ENCODE data around the gene SCFD2.

Gene SCFD2

DNA sequence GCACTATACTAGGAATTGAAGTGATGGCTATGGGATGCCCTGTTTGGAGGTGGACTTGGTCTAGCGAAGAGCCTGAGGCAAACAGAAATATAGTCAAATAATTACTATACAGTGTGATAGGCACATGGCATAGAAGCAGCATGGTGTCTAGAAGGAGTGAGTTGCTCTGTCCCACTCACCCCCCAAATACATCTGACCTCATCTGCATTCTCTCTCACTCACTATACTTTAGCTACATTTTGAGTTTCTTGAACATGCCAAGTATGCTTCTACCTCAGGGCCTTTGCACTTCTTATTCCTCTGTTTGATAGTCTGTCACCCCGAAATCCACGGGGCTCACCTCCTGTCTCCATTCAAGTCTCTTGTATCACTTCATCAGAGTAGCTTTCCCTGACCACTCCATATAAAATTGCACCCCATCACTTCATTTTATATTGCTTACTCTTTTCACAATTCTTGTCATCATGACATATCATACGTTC lies 9.0 kb upstream of the SCFD2 start:
- TF ChIP-seq, protein P1, sequence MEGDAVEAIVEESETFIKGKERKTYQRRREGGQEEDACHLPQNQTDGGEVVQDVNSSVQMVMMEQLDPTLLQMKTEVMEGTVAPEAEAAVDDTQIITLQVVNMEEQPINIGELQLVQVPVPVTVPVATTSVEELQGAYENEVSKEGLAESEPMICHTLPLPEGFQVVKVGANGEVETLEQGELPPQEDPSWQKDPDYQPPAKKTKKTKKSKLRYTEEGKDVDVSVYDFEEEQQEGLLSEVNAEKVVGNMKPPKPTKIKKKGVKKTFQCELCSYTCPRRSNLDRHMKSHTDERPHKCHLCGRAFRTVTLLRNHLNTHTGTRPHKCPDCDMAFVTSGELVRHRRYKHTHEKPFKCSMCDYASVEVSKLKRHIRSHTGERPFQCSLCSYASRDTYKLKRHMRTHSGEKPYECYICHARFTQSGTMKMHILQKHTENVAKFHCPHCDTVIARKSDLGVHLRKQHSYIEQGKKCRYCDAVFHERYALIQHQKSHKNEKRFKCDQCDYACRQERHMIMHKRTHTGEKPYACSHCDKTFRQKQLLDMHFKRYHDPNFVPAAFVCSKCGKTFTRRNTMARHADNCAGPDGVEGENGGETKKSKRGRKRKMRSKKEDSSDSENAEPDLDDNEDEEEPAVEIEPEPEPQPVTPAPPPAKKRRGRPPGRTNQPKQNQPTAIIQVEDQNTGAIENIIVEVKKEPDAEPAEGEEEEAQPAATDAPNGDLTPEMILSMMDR (IDR thresholded peaks at IDR 0.05; ENCODE audit: control insufficient read depth, insufficient read depth, low read depth, low read length, missing control alignments) = no peak
- DNase-seq (ENCODE audit: low read depth) = no peak
- H3K4me3 ChIP-seq (ENCODE audit: control insufficient read depth, low read depth, low read length) = no peak overlapping the region

DNA sequence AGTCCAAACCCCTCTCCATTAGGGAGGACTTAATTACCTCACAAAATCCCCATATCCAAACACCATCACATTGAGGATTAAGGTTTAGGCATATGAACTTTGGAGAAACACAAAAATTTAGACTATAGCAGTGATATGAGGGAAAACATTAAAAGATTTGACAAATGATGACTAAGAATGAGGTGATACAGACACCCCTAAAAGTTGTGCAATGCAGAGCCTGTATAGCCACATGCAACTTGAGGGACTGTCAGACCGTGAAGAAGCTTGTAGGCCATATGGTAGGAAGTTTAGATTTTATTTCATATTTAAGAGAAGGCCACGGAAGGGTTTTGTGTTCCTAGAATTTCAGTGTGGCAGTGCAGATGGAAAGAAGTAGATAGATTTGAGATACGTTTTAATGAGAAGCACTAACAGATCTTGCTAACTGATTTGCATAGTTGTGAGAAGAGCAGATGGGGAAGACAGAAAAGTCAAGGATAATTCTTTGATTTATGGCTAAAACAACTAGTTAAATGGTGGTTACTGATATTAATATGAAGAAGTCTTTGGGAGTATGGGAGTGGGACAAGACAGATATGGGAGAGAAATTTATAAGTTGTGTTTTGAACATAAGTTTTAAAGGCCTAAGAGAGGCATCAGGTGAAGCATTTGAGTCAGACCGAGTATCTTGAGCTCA lies 6.1 kb upstream of the SCFD2 start:
- DNase-seq (ENCODE audit: low read depth) = no peak
- no peak overlapping the region for H3K4me3 ChIP-seq (ENCODE audit: control insufficient read depth, low read depth, low read length)
- TF ChIP-seq, protein P1 (IDR thresholded peaks at IDR 0.05; ENCODE audit: control insufficient read depth, insufficient read depth, low read depth, low read length, missing control alignments) = no peak

DNA sequence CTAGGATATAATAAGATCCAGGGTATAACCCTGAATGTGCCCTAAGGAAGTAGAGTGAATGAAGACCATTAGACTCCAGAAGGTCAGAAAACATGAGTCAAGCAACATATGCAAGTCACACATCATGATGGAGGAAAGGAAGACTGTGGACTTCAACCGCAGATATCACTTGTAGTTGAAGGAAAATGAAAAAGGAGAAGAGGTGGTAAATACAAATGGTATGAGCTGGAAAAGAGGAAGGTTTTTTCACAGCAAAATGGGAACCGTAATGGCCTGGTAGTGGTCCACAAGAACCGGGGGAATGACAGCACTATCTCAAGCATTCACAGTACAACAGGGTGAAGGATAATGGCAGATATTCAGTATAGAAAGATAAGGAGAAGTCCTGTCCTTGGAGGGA lies 5.2 kb upstream of the SCFD2 start:
- DNase-seq (ENCODE audit: low read depth) = no peak
- TF ChIP-seq, protein P1 (IDR thresholded peaks at IDR 0.05; ENCODE audit: control insufficient read depth, insufficient read depth, low read depth, low read length, missing control alignments) = no peak
- H3K4me3 ChIP-seq (ENCODE audit: control insufficient read depth, low read depth, low read length) = no peak overlapping the region

DNA sequence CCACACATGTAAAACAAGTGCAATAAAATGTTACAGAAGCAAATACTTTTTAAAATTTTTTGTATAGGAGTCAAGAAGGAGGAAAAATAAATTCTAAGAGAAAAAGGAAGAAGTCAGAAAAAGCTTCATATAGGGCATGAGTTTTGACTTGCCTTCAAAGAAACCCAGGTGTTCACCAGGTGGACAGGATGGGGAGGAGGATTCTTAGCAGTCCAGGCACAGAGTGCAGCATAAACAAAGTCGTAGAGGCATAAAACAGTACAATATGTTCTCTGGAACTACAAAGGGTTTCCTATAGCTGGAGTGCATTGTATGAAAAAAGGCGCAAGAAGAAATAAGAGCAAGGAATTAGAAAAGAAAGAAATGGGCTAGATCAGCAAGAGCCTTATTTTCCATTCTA lies 1.9 kb upstream of the SCFD2 start:
- H3K4me3 ChIP-seq (ENCODE audit: control insufficient read depth, low read depth, low read length) = no peak overlapping the region
- no peak for DNase-seq (ENCODE audit: low read depth)
- TF ChIP-seq, protein P1 (IDR thresholded peaks at IDR 0.05; ENCODE audit: control insufficient read depth, insufficient read depth, low read depth, low read length, missing control alignments) = no peak

DNA sequence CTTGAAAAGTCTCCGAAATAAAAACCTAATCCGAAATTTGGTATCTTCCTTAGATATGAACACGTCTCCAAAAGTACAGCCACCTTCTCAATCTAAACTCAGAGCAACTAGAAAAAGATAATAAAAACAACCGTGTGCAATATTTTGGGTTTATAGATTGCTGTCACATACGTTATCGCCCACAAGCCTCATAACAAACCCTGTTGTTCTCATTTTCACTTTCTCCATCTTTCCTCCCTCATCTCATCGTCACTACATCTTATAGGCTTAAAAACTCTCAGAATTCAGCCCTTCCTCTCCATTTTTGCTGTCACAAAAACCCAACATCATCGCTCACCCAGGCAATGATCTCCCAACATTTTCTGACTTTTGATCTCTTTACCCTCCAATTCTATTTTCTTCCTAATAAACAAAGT lies 448 bp upstream of the SCFD2 start:
- H3K4me3 ChIP-seq (ENCODE audit: control insufficient read depth, low read depth, low read length) = peak overlapping the region; percentile 63
- no peak for DNase-seq (ENCODE audit: low read depth)

DNA sequence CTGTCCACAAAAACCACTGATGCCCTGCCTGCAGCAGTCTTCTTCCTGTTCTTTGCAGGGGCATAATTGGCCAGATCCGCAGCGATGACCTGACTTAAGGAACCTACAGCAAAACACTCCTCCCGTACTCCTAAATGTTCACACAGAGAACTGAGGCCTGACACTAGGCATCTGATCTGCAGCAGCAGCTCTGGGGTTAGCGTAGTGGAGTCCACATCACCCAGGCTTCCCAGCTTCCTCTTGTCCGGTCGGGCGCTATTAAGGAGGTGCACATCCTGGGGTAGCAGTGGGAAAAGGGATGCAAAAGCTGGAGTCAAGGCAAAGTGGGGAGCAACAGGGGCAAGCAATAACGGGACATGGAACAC lies 758 bp downstream of the SCFD2 start:
- TF ChIP-seq, protein P1 (IDR thresholded peaks at IDR 0.05; ENCODE audit: control insufficient read depth, insufficient read depth, low read depth, low read length, missing control alignments) = no peak
- H3K4me3 ChIP-seq (ENCODE audit: control insufficient read depth, low read depth, low read length) = peak overlapping the region; percentile 63
- DNase-seq (ENCODE audit: low read depth) = no peak

More for the DNA sequence above, 448 bp upstream of the SCFD2 start:
- TF ChIP-seq, protein P1 (IDR thresholded peaks at IDR 0.05; ENCODE audit: control insufficient read depth, insufficient read depth, low read depth, low read length, missing control alignments) = no peak
